Suppressor macrophage (primary cell): ENCODE results near the gene DPP10.
"Not testable (repeated sequence)": the region's sequence is repeated elsewhere in the genome, so short reads cannot be mapped to it uniquely, and the experiment has no call there.

Experiments used
- DNase-seq, 4 experiments: peaks; one replicate each; pipeline ENCODE4 v3.0.0-alpha.2; 2020 to 2022

DPP10 gene

DNA sequence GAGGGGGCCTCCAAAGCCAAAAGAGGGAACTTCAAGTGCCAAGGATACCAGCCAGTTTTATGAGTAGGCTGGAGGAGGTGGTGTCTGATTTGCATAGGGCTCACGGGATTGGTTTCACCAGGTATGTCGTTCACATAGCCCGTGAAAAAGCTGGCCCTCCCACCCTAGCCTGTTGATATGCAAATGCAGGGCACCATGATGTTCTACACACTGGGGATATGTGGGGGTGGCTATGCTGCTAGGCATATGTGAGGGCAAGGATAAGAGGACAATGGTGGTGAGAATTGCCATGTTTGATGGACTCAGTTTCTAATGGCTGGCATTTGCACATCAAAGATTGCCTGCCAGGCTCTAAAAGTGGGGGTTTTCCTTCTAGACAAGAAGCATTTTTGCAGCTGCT is 378.6 kb downstream of the DPP10 start:
- DNase-seq = no peak

DNA sequence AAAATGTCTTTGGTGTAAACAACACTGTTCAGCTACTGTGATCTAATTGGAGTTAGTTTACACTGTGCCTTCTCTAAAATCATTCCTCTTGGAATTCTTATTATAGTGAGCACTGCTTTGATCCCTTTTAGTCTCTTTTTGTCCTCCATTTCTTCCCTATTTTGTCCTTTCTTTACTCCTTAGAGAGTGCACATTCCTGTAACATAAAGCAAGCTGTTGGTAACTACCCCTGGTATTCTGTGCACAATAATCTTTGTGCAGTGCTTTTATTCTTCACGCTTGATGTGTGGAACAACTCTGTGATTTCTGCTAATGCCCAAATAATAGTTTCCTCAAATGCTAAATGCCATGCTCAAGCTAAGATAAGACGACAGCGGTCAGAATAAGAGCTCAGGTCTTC is 401.5 kb downstream of the DPP10 start:
- no peak for DNase-seq

GRCh38 chr2:114857196-114857595 is 414.8 kb downstream of the DPP10 start:
- DNase-seq = no peak

- DNase-seq = no peak
These were observed 417.5 kb downstream of the DPP10 start for GRCh38 chr2:114859726-114860510.

DNA sequence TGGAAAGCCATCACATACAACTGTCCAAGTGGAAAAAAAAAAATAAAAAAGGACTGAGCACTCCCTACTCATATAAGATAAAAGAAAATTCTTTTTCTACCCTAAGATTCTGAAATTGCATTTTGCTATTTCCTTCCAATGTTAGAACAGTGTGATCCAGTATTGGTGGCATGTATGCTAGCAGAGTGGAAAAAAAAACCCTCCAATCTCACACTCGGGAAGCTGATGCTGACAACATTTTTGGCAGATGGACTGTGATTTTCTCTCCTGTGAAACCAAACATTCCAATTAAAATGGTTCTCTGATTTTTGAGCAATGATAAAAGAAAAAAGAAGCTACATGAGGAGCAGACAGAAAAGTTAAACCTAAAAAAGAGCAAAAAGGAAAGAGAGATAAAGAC is 419.8 kb downstream of the DPP10 start:
- DNase-seq = no peak

DNA sequence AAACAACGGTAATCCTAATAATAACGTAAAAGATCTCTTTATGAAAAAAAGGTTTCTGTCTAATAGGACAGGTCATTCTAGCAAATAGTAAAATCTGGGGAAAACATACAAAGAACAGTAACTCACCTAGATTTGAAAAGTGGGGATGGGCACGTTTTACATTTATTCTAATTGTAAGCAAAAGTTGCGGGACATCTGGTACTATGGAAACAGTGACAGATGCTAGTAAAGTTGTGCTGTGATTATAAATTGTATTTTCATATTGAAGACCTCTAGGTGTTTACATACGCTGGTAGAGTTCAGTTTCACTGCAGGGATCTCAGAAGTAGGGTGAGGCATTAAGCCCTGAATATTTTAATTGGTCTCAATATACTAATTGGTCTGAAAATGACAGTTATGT is 422.5 kb downstream of the DPP10 start:
- no peak for DNase-seq

DNA sequence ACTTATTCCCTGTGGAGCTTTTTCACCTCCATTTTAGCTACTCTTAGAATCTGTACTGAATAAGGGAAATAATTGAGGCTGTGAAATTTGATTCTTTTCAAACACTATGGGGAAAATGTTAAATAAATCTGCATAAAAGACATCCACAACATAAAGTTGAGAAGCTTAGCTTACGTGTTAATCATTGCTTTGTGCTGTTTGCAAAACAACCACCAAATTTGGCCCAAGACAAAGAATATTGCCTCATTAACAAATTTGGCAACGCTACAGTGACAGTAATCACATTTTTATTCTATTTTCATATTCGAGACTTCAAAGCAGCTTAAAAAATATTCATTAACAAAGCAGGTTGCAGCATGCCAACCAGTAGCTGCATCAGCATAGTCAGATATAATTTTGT is 437.6 kb downstream of the DPP10 start:
- no peak for DNase-seq

DNA sequence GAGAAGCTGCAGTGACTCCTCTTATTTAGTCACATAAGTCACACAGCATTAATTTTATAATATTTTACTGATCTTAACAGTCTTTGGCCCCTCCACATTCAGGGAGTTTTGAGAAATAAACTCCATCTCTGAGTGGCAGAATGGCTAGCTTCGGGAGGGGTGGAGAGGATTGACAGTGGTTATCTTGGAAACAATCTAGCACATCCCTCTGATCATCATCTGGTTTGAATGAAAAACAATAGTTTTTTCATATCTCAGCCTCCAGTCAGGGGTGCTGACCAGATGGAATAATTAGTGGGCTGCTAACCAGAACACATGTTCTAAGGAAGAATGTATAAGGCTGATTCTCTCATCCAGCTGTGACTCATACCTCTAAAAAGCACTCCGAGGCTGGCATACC is 477.5 kb downstream of the DPP10 start:
- no peak for DNase-seq

DNA sequence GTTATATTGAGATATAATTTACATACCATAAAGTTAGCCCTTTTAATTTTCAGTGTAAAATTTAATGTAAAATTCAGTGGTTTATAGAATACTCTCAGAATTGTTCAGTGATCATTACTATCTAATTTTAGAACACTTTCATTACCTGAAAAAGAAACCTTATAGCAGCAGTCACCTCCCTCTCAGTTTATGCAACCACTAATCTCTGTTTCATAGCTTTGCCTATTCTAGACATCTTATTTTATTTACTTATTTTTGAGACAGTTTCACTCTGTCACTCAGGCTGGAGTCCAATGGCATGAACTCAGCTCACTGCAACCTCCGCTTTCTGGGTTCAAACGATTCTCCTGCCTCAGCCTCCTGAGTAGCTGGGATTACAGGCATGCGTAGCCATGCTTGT is 479.6 kb downstream of the DPP10 start:
- no peak for DNase-seq

DNA sequence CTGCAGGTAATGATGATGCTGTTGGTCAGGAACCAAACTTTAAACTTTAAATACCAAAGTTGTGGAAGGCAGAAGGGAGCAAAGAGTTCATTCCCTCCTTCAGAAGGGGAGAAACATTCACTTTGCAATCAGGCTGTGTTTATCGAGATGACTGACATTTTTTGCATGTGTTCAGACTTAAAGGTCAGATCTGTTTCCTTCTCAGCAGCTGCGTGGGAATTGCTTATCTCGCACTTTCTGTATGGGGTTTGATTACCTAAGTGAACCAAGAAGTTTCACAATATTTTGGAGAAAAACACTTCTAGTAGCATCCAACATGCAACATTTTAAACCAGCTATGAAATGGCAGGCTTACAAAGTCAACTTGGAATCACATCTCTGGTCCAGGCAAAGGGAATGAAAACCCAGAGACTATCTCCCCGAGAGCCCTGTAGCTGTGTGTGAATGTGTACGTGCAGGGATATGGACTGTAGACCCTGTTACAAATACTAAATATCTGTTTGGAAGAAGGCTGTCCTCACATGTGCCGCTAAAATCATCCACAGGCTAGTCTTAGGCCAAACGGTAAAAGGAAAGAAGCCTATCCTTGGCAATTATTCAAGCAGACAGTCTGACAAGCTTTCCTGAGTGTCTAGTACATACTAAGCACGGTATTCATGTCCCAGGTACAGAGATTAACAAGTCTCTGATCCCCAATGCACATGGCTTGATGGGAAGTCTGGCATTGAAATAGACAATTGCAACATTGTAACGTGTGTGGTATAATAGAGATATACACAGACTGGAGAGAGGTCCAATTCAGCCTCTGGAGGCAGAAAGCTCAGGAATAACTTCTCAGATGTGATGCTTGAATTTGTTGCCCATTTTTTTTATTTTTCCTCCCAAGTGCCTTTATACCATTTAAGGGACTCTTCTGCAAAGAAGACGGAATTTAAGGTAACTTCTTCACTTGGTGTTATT is 483.1 kb downstream of the DPP10 start:
- DNase-seq = no peak

DNA sequence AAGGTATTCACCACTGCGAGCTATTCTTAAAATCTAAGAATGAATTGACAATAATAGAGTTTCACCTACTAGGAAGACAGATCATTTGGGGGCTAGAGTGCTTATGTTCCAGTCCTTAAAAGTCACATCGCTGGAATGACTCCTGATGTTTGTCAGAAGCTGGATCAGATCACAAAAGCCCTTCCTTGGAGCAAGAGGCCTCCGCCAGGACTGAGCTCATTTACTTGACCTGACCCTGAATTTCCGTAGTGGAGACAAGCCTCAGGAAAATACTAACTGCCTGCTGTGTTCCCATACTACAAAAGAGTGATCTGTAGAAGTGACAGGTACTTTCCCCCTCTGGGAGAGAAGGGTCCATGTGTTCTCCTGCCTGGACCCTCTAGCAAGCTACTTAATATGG is 483.9 kb downstream of the DPP10 start:
- no peak for DNase-seq

DNA sequence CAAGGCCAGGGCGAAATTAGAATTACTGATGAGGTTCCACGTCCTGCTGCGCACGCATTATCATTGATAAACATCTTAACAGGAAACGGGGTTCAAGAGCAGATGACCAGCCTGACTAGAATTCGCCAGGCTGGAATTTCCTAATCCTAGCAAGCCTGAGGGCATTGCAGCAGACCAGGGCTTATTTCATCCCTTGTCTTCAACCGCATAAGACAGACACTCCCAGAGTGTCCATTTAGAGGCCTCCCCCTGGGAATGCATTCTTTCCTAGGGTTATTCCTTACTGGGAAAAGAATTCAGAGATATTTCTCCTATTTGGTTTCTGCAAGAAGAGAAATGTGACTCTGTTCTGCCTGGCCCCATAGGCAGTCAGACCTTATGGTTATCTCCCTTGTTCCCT is 486.8 kb downstream of the DPP10 start:
- no peak for DNase-seq

- no peak for DNase-seq
These were observed 491.3 kb downstream of the DPP10 start for GRCh38 chr2:114933671-114934241.

DNA sequence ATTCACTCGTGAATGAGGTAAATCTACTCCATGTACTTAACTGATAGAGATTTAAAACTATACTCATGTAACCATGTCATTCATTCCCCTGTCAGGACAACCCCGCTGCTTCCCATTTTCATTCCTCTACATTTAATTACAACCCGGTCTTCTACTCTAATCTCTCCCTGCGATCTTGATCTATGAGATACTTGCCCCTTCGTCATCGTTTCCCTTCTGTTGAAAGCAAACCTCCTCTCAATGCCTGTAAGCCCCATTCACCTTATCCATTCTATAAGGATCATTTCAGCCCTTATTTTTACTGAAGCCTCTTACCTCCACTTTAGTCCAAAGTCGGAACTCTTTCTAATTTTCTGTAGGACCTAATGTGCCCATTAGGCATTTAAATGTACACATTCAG is 492.6 kb downstream of the DPP10 start:
- DNase-seq = no peak

- DNase-seq = no peak
These were observed 495.0 kb downstream of the DPP10 start for GRCh38 chr2:114937366-114937930.

DNA sequence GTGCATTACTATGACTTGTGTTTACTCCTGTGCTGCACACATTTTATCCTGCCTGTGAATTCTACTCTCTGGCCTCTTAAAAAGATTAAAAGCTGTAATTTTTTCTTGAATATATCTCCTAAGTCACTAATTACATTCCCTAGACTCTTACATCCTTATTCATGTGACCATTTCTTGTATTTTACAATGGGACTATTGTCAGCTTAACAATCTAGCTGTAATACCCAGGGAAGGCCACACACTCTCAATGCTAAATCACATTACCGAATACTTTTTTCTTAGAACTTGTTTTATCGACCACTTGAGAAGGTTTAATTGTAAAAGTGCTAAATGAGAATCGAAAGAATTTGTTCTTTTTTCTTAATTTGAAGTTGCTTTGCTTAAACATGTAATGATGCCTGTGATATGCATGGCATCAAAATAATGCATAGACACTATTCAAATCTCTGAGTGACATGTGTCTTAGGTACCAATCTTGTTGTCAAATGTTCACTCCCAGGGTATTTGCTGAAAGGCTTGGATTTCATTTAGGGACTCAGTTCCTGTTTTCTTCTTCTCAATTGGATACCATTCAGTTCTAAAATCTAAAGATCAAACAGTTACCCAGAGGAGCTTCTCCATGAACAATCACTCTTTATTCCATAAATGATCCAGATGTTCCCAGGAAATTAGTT is 498.5 kb downstream of the DPP10 start:
- no peak for DNase-seq

- no peak for DNase-seq
These were observed 506.9 kb downstream of the DPP10 start for GRCh38 chr2:114949228-114949804.

GRCh38 chr2:114960389-114960788 is 517.9 kb downstream of the DPP10 start:
- no peak for DNase-seq

DNA sequence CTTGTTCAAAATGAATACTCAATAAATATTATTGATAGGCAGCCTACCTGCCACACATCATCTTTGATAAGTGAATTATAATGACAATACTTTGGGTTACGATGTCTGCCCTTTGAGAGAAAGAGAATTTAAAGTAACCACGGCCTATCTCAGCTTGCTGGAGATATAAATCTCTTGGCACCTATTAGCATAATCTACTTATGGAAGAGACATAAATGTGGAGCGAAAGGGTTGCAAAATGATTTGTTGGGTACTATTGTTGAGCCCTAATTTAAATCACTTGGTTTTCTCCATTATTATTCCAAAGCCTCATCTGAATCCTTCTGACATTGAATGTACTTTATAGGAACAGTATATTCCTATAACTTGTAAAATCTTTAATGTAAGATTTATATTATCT is 520.1 kb downstream of the DPP10 start:
- no peak for DNase-seq

DNA sequence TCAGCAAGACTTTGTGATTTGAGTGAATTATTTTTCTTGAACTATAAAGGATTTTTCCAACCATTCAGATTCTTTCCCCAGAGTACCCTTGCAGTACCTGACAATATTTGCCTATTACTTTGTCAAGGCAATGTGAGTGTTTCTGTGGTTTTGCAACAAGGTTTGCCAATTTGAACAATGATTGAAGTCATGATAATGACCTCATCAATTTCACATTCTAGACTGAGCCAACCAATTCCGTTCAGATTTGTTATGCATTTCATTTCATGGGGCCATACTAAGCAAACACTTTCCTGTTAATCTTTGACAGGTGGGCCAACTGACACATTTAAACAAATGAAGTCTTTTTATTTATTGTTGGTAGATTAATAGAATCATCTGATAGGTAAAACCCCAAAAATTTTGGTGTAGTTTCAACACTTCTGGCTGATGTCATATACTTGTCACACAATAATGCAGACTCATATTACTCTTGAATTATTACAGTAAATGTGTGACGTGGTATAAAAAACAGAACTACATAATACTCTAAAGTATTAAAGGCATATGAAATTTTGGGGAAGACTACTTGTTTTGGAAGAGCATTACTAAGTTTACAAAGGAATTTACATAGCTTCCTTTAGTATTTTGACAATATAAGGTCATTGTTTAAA is 526.4 kb downstream of the DPP10 start:
- DNase-seq = no peak

GRCh38 chr2:115004321-115004720 is 561.9 kb downstream of the DPP10 start:
- not testable (repeated sequence) for DNase-seq

- no peak for DNase-seq
These were observed 569.3 kb downstream of the DPP10 start for GRCh38 chr2:115011721-115012120.
